WERI-Rb-1 (cell line): ENCODE measurements around the gene PRELID2.

ENCODE experiments used
- DNase-seq: peaks from one replicate; pipeline ENCODE4 v3.0.0-alpha.2; 2020
- H3K27ac ChIP-seq: fragments of 250-450 bp; sonication (Bioruptor Pico); 2 replicates; pipeline ENCODE4 v1.5.1; 2020; ENCODE audit warnings: mild to moderate bottlenecking, moderate library complexity
- H3K27me3 ChIP-seq: fragments of 250-450 bp; sonication (Bioruptor Pico); 2 replicates; pipeline ENCODE4 v1.5.1; 2021; ENCODE audit warnings: mild to moderate bottlenecking, low read depth, moderate library complexity; ENCODE audit not compliant: insufficient read depth, severe bottlenecking
- H3K36me3 ChIP-seq: fragments of 250-450 bp; sonication (Bioruptor Pico); 2 replicates; pipeline ENCODE4 v1.5.1; 2020; ENCODE audit warnings: mild to moderate bottlenecking, moderate library complexity
- H3K4me3 ChIP-seq: 2 replicates; pipeline ENCODE4 v1.5.1; 2011; ENCODE audit warnings: low read depth, mild to moderate bottlenecking, control low read depth, low read length
- H3K9me3 ChIP-seq: fragments of 250-450 bp; sonication (Bioruptor Pico); 2 replicates; pipeline ENCODE4 v1.5.1; 2021; ENCODE audit warnings: mild to moderate bottlenecking, moderate library complexity; ENCODE audit not compliant: severe bottlenecking
- CTCF ChIP-seq: IDR thresholded peaks from 2 replicates; pipeline ENCODE4 v1.5.1; 2011; ENCODE audit warnings: low read depth, mild to moderate bottlenecking, control low read depth, inconsistent platforms, low read length

PRELID2 gene

DNA sequence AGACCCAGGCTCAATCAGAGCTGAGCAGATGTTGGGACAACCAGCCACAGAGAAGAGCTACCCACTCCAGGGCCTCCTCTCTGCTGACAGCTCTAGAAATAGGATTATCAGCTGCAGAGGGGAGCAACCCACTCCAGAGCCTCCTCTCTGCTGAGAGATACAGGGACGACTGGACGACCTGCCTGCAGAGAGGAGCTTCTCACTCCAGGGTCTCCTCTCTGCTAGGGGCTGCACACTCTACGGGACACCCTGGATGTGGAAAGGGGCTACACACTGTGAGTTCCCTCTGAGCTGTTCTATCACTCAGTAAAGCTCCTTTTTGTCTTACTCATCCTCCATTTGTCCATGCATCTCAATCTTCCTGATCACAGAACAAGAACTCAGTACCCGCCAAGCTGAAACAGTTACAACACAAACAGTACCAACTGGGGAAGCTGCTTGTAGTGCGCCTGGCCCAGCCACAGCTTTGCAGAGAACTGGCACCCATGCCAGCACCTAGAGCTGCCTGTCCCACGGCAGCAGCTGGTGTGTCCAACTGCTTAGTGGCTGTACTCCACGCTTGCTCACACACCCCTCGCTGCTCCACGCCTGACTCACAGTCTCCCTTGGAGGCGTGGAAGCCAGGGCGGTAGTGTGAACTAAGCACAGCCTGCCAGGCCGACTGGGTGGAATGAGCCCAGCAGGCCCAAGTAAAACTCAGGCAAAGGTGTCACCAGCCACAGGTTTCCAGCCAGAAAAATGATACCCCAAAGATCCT, 56.8 kb downstream of the PRELID2 start:
- Histone ChIP-seq H3K27me3 (no peaks in the 10 kb centered on the region), H3K27ac (no peak overlapping the region), H3K4me3 (no peak overlapping the region), H3K9me3 (no peaks in the 10 kb centered on the region), H3K36me3 (no peaks in the 10 kb centered on the region)
- DNase-seq: no peak
- no peak for TF ChIP-seq CTCF

DNA sequence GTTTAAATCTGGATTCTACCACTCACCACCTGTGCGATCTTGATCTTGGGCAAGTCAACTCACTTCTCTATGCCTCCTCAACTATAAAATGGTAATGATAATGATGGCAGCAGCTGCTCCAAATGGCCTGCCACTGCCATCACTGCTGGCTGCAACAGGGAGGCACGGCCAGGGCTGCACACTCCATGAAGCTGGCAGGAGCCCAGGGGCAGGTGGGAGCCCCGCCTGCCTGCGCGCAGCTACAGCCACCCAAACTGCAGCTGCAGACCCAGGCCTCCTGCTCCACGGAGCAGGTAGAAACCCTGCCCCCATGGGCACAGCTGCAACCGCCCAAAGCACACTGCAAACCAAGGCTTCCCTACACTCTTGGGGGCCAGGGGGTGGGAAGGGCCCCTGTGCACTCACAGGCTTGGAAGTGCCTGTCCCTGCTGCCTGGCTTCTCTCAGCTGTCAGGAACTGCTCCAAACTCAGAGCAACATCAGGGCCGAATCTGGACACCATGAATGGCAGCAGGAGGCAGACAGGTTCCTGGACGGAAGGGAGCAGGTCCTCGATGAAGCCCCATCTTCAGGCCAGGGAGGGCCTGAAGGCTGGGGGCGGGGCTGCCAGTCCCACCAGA, 57.6 kb downstream of the PRELID2 start:
- Histone ChIP-seq H3K27me3 (no peaks in the 10 kb centered on the region), H3K4me3 (no peak overlapping the region), H3K9me3 (no peaks in the 10 kb centered on the region), H3K36me3 (no peaks in the 10 kb centered on the region), H3K27ac (no peak overlapping the region)
- no peak for TF ChIP-seq CTCF
- no peak for DNase-seq

GRCh38 chr5:145776886-145777285, 58.3 kb downstream of the PRELID2 start:
- no peak overlapping the region for H3K27ac ChIP-seq
- no peak overlapping the region for H3K4me3 ChIP-seq
- no peak for TF ChIP-seq CTCF
- no peaks in the 10 kb centered on the region for H3K36me3 ChIP-seq
- H3K9me3 ChIP-seq: no peaks in the 10 kb centered on the region
- no peak for DNase-seq
- H3K27me3 ChIP-seq: no peaks in the 10 kb centered on the region

DNA sequence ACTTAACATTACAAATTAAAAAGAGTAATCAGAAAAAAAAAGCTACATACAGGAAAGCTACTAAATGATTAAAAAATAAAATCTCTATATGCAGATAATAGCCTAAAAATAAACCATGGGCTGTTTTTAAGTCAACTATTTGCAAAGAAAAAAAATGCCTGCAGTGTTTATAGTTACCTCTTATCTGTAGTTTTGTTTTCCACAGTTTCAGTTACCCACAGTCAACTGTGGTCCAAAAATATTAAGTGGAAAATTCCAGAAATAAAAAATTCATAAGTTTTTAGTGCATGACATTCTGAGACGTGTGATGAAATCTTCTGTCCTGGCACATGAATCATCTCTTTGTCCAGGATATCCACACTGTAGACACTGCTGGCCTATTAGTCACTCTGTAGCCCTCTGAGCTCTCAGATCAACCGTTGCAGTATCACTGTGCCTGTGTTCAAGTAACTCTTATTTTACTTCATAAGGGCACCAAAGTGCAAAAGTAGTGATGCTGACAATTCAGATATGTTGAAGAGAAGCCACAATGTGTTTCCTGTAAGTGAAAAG, 59.2 kb downstream of the PRELID2 start:
- no peak for DNase-seq
- Histone ChIP-seq H3K27me3 (no peaks in the 10 kb centered on the region), H3K4me3 (no peak overlapping the region), H3K9me3 (no peaks in the 10 kb centered on the region), H3K27ac (no peak overlapping the region), H3K36me3 (no peaks in the 10 kb centered on the region)
- TF ChIP-seq CTCF: no peak

- no peak overlapping the region for H3K27ac ChIP-seq
- H3K36me3 ChIP-seq: no peaks in the 10 kb centered on the region
- no peak for TF ChIP-seq CTCF
- H3K27me3 ChIP-seq: no peaks in the 10 kb centered on the region
- DNase-seq: no peak
- no peak overlapping the region for H3K4me3 ChIP-seq
- no peaks in the 10 kb centered on the region for H3K9me3 ChIP-seq
These were observed 59.7 kb downstream of the PRELID2 start for GRCh38 chr5:145775411-145775810.
